Choroid plexus epithelial cell (primary cell): ENCODE measurements around the gene LIN52.

ENCODE experiments used
- DNase-seq: peaks from one replicate; pipeline ENCODE4 v3.0.0-alpha.2; 2010; ENCODE audit warnings: low read depth
- H3K4me3 ChIP-seq: 2 replicates; pipeline ENCODE4 v1.5.1; 2011; ENCODE audit warnings: low read depth, mild to moderate bottlenecking, control low read depth, low read length, moderate library complexity
- TF ChIP-seq, protein P1 (sequence below): conservative IDR thresholded peaks from 2 replicates; pipeline ENCODE4 v1.5.1; 2011; ENCODE audit warnings: low read depth, mild to moderate bottlenecking, control low read depth, inconsistent platforms, low read length, moderate library complexity

LIN52 gene

DNA sequence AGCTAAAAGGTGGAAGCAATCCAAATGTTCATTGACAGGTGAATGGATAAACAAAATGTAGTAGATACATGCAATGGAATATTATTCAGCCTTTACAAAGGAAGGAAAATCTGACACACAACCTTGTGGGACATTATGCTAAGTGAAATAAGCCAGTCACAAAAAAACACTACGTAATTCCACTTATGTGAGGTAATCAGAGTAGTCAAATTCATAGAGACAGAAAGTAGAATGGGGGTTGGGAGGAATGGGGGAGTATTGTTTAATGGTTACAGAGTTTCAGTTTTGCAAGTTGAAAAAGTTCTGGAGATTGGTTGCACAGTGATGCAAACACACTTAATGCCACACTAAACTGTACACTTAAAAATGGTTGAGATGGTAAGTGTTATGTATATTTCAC lies 62.8 kb downstream of the LIN52 start:
- TF ChIP-seq, protein P1, sequence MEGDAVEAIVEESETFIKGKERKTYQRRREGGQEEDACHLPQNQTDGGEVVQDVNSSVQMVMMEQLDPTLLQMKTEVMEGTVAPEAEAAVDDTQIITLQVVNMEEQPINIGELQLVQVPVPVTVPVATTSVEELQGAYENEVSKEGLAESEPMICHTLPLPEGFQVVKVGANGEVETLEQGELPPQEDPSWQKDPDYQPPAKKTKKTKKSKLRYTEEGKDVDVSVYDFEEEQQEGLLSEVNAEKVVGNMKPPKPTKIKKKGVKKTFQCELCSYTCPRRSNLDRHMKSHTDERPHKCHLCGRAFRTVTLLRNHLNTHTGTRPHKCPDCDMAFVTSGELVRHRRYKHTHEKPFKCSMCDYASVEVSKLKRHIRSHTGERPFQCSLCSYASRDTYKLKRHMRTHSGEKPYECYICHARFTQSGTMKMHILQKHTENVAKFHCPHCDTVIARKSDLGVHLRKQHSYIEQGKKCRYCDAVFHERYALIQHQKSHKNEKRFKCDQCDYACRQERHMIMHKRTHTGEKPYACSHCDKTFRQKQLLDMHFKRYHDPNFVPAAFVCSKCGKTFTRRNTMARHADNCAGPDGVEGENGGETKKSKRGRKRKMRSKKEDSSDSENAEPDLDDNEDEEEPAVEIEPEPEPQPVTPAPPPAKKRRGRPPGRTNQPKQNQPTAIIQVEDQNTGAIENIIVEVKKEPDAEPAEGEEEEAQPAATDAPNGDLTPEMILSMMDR = no peak
- DNase-seq = no peak
- H3K4me3 ChIP-seq = no peak overlapping the region

DNA sequence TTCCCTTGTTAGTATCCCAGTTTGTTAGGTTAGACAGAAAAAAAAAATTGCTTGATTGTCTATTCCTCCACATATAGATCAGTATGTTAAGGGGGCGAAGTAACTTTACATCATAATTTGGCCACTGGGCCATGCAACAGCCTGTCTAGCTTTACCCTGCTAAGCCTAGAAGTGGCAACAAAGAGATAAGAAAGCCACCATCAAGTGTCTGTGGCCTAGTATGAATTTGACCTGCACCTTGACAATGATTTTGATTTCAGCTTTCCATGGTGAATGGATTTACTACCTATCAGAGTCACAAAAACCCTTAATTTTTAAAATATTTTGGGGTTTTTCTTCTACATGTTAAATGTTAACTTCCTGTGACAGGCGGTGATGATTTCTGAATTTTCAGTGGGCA lies 63.9 kb downstream of the LIN52 start:
- TF ChIP-seq, protein P1 = no peak
- H3K4me3 ChIP-seq = no peak overlapping the region
- no peak for DNase-seq

DNA sequence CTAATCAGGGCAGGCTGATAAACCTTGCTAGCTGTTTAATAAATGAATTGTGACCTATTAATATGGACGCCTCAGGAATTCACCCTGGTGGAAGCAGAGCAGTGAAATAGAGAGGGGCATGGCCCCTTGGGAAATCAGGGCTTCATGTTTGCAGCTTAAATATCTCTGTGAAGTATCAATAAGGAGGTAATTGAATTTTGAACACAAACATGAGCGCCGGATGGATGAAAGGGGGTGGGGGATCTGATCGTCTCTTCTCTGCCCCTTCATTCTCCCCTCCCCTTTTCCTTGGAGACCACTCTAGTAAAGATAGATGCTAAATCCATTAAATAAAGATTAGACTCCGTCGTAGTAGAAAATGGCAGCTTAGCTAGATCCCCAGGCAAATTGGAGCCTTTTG lies 70.5 kb downstream of the LIN52 start:
- no peak for DNase-seq
- no peak overlapping the region for H3K4me3 ChIP-seq
- TF ChIP-seq, protein P1 = no peak

DNA sequence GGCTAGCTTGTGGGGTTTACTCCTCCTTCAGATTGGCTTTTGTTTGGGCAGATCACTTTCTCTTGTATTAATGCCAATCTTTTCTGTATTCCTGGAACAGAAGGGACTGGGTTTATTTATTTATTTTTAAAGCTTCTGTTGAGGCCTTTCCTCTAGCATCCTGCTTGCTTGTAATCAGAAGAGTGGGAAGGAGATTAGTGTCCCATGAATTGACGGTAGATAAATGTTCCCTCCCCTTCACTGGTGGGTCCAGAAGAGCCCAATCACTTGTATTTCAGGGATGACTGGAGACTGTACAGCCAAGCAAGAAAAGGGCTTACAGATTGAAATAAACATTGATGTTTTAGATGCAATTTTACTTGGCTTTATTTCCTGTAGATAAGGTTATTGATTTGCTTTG lies 71.0 kb downstream of the LIN52 start:
- TF ChIP-seq, protein P1 = no peak
- H3K4me3 ChIP-seq = no peak overlapping the region
- no peak for DNase-seq

DNA sequence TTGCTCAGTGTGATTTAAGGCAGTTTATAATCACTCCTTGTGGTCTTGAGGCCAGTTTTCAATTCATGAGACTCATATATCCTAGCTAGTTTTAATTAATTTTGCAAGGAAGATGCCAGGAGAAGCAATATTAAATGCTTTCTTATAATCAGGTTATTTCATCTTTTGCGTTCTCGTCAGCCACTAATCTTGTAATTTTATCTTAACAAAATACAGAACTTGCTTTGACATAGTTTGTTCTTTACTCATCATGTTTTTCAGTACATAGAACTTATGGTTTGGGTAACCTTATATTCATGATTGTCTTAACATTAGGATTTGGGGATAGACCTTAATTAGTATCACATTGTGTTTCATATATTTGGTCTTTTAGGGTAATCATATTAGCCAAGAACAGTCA lies 76.0 kb downstream of the LIN52 start:
- no peak overlapping the region for H3K4me3 ChIP-seq
- DNase-seq = no peak
- TF ChIP-seq, protein P1 = no peak

DNA sequence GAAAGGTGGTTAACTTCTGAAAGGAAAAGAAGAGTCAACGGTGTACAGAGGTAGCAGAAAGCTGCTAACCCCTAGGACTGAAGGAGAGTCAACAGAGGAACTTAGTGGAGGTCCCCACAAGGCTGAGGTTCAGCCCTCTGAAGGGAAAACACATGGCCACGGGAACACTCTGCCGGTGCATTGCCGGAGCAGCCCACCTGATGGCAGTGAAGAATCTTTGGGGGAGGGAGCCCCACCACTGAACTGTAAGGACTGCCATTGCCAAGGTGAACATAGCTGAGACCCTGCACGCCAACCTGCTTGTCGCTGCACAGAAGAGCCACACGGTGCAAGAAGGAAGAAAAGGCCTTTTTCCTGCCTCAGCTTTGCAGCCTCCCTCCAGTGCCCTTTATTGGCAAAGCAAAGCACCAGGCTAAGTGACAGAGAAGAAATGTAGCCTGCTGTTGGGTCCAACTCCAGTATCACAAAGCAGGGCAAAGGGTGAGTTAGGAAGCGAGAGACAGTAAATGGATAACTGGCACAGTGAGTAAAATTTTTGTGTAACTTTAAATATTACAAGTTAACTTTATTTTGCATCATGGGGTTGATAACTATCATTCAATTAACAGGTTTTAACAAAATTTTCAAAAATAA lies 76.9 kb downstream of the LIN52 start:
- no peak for DNase-seq
- H3K4me3 ChIP-seq = no peak overlapping the region
- TF ChIP-seq, protein P1 = no peak

DNA sequence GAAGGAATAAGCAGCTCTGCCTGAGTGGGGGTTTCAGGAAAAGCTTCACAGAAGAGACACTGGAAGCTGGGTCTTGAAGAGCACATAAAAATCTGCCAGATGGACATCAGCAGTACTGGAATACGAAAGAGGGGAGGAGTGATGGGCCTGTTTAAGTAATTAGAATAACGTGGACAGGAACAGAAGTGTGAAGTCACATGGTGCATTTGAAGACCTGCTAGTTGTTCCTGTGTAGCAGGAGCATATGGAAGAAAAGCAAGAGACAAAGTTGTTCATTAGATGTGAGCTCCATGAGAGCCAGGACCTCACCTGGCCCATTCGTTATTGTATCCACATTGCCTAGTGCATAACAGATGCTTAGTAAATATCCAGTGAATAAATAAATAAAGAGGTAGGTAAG lies 85.2 kb downstream of the LIN52 start:
- TF ChIP-seq, protein P1 = no peak
- DNase-seq = no peak
- H3K4me3 ChIP-seq = no peak overlapping the region
